ENCODE results near the gene NSL1.

GRCh38 chr1:212689196-212689725, 102.3 kb downstream of the NSL1 start:
- TF ChIP-seq CTCF (IDR thresholded peaks at IDR 0.05) (no peak), POLR2A (IDR thresholded peaks at IDR 0.05) (no peak)

Measured in suprapubic skin (tissue), 3 donors.